CD4-positive, alpha-beta T cell treated with Interleukin-21 for 1 hour (primary cell): ENCODE data around the gene SRGAP3.

Experiments used
- DNase-seq: peaks from one replicate; pipeline ENCODE4 v3.0.0-alpha.2; 2020

Gene SRGAP3

GRCh38 chr3:9198899-9199335 is 50.5 kb downstream of the SRGAP3 start:
- DNase-seq = no peak

GRCh38 chr3:9198261-9198660 is 51.2 kb downstream of the SRGAP3 start:
- DNase-seq = no peak

- DNase-seq = no peak
Observed at GRCh38 chr3:9196020-9196419, 53.4 kb downstream of the SRGAP3 start.

- no peak for DNase-seq
Observed at GRCh38 chr3:9195390-9195789, 54.1 kb downstream of the SRGAP3 start.

- DNase-seq = no peak
Observed at GRCh38 chr3:9194509-9195184, 54.8 kb downstream of the SRGAP3 start.

- DNase-seq = no peak
Observed at GRCh38 chr3:9193633-9194195, 55.7 kb downstream of the SRGAP3 start.

GRCh38 chr3:9193211-9193610 is 56.2 kb downstream of the SRGAP3 start:
- DNase-seq = no peak

- no peak for DNase-seq
Observed at GRCh38 chr3:9192248-9193025, 57.0 kb downstream of the SRGAP3 start.

GRCh38 chr3:9190276-9190675 is 59.2 kb downstream of the SRGAP3 start:
- DNase-seq = no peak

GRCh38 chr3:9188583-9188982 is 60.9 kb downstream of the SRGAP3 start:
- DNase-seq = no peak

GRCh38 chr3:9185701-9186100 is 63.7 kb downstream of the SRGAP3 start:
- no peak for DNase-seq

- DNase-seq = no peak
Observed at GRCh38 chr3:9185046-9185445, 64.4 kb downstream of the SRGAP3 start.

GRCh38 chr3:9184461-9184835 is 65.0 kb downstream of the SRGAP3 start:
- no peak for DNase-seq

- DNase-seq = no peak
Observed at GRCh38 chr3:9183811-9184460, 65.5 kb downstream of the SRGAP3 start.

GRCh38 chr3:9183011-9183410 is 66.4 kb downstream of the SRGAP3 start:
- DNase-seq = no peak

- DNase-seq = no peak
Observed at GRCh38 chr3:9180764-9181117, 68.7 kb downstream of the SRGAP3 start.

- DNase-seq = peak; percentile 7
Observed at GRCh38 chr3:9179826-9180763, 69.4 kb downstream of the SRGAP3 start.

- no peak for DNase-seq
Observed at GRCh38 chr3:9178697-9179096, 70.7 kb downstream of the SRGAP3 start.

GRCh38 chr3:9175421-9175820 is 74.0 kb downstream of the SRGAP3 start:
- DNase-seq = no peak

- DNase-seq = no peak
Observed at GRCh38 chr3:9173445-9173844, 76.0 kb downstream of the SRGAP3 start.

- no peak for DNase-seq
Observed at GRCh38 chr3:9172851-9173321, 76.6 kb downstream of the SRGAP3 start.

GRCh38 chr3:9170851-9171160 is 78.6 kb downstream of the SRGAP3 start:
- DNase-seq = no peak
